Measurements from ENCODE around the gene BPIFB1.

BPIFB1 gene

GRCh38 chr20:33240923-33241322, 42.1 kb upstream of the BPIFB1 start:
- H3K27ac ChIP-seq: no peak overlapping the region
- no peak for TF ChIP-seq CTCF (conservative IDR thresholded peaks at IDR 0.05)

- TF ChIP-seq CTCF (conservative IDR thresholded peaks at IDR 0.05): no peak
- no peak overlapping the region for H3K27ac ChIP-seq
Measured at GRCh38 chr20:33242319-33243100, 40.5 kb upstream of the BPIFB1 start.

- no peak for TF ChIP-seq CTCF (conservative IDR thresholded peaks at IDR 0.05)
- no peak overlapping the region for H3K27ac ChIP-seq
Measured at GRCh38 chr20:33246077-33246476, 36.9 kb upstream of the BPIFB1 start.

GRCh38 chr20:33249456-33249855, 33.6 kb upstream of the BPIFB1 start:
- no peak overlapping the region for H3K27ac ChIP-seq
- TF ChIP-seq CTCF (conservative IDR thresholded peaks at IDR 0.05): no peak

GRCh38 chr20:33250666-33251065, 32.3 kb upstream of the BPIFB1 start:
- TF ChIP-seq CTCF (conservative IDR thresholded peaks at IDR 0.05): no peak

GRCh38 chr20:33251496-33251895, 31.5 kb upstream of the BPIFB1 start:
- peak overlapping the region; percentile 50 for H3K27ac ChIP-seq
- no peak for TF ChIP-seq CTCF (conservative IDR thresholded peaks at IDR 0.05)

More at GRCh38 chr20:33250666-33251065, 32.3 kb upstream of the BPIFB1 start:
- no peak overlapping the region for H3K27ac ChIP-seq

- no peak for TF ChIP-seq CTCF (conservative IDR thresholded peaks at IDR 0.05)
- no peak overlapping the region for H3K27ac ChIP-seq
Measured at GRCh38 chr20:33252460-33252859, 30.6 kb upstream of the BPIFB1 start.

All from VCaP (cell line).